ENCODE results near the gene ATP6V1G2.

Gene ATP6V1G2

GRCh38 chr6:31528821-31529328, 17.5 kb downstream of the ATP6V1G2 start, which contains the start of gene MCCD1:
MCCD1 (plus strand) TSS chr6:31528962; CDS start chr6:31529015, 53 bp downstream.
- no peak for TF ChIP-seq CTCF (IDR thresholded peaks at IDR 0.05; ENCODE audit: control insufficient read depth, extremely low read depth, insufficient read depth)

GRCh38 chr6:31528307-31528777, 18.1 kb downstream of the ATP6V1G2 start:
- H3K4me3 ChIP-seq (ENCODE audit: low read depth, low read length) = no peak overlapping the region
- TF ChIP-seq CTCF (IDR thresholded peaks at IDR 0.05; ENCODE audit: control insufficient read depth, extremely low read depth, insufficient read depth) = no peak
- no peak for DNase-seq (ENCODE audit: low read depth)

More at GRCh38 chr6:31528821-31529328, 17.5 kb downstream of the ATP6V1G2 start, which contains the start of gene MCCD1:
- DNase-seq (ENCODE audit: low read depth) = no peak
- no peak within 1 kb of the TSS for H3K4me3 ChIP-seq (ENCODE audit: low read depth, low read length)

GRCh38 chr6:31525932-31526591, 20.3 kb downstream of the ATP6V1G2 start:
- no peak for DNase-seq (ENCODE audit: low read depth)
- H3K4me3 ChIP-seq (ENCODE audit: low read depth, low read length) = no peak overlapping the region
- TF ChIP-seq CTCF (IDR thresholded peaks at IDR 0.05; ENCODE audit: control insufficient read depth, extremely low read depth, insufficient read depth) = no peak

GRCh38 chr6:31525553-31525931, 20.9 kb downstream of the ATP6V1G2 start:
- DNase-seq (ENCODE audit: low read depth) = no peak
- no peak for TF ChIP-seq CTCF (IDR thresholded peaks at IDR 0.05; ENCODE audit: control insufficient read depth, extremely low read depth, insufficient read depth)
- no peak overlapping the region for H3K4me3 ChIP-seq (ENCODE audit: low read depth, low read length)

DNA sequence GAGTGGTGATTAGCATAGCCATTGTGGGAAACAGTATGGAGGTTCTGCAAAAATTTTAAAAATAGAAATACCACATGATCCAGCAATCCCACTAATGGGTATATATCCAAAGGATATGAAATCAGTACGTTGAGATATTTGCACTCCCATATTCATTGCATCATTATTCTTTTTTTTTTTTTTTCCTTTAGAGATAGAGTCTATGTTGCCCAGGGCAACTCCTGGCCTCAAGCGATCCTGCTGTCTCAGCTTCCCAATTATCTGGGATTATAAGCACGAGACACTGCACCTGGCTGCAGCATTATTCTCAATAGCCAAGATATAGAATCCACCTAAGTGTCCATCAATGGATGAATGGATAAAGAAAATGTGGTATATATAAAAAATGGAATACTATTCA, 24.6 kb downstream of the ATP6V1G2 start:
- no peak for DNase-seq (ENCODE audit: low read depth)
- H3K4me3 ChIP-seq (ENCODE audit: low read depth, low read length) = no peak overlapping the region

GRCh38 chr6:31513456-31514165, 32.8 kb downstream of the ATP6V1G2 start:
- TF ChIP-seq CTCF (IDR thresholded peaks at IDR 0.05; ENCODE audit: control insufficient read depth, extremely low read depth, insufficient read depth) = no peak
- no peak for DNase-seq (ENCODE audit: low read depth)
- H3K4me3 ChIP-seq (ENCODE audit: low read depth, low read length) = no peak overlapping the region

More for the DNA sequence above, 24.6 kb downstream of the ATP6V1G2 start:
- no peak for TF ChIP-seq CTCF (IDR thresholded peaks at IDR 0.05; ENCODE audit: control insufficient read depth, extremely low read depth, insufficient read depth)

All from LNCaP clone FGC (cell line).